Left ventricle myocardium inferior (tissue), 1 donor: ENCODE results near the gene IGSF22. TPM values are rescaled to one million over a fixed set of nuclear protein-coding genes. Genes with fewer than 3 reads are reported as not detected.

Experiments
- DNase-seq: peaks from one replicate; pipeline ENCODE4 v3.0.0-alpha.2; 2020
- H3K27ac ChIP-seq: fragments of 200-600 bp; replicated peaks from 2 replicates; pipeline ENCODE4 v1.8.0; 2021
- H3K27me3 ChIP-seq: fragments of 200-600 bp; 2 replicates; pipeline ENCODE4 v1.8.0; 2021; ENCODE audit warnings: low read depth
- H3K36me3 ChIP-seq: fragments of 200-600 bp; 2 replicates; pipeline ENCODE4 v1.8.0; 2021
- H3K4me1 ChIP-seq: fragments of 200-600 bp; 2 replicates; pipeline ENCODE4 v1.8.0; 2021
- H3K4me3 ChIP-seq: fragments of 200-600 bp; 2 replicates; pipeline ENCODE4 v1.8.0; 2021; ENCODE audit warnings: mild to moderate bottlenecking, moderate library complexity
- H3K9me3 ChIP-seq: fragments of 200-600 bp; replicated peaks from 2 replicates; pipeline ENCODE4 v1.8.0; 2021
- CTCF ChIP-seq: fragments of 200-600 bp; IDR thresholded peaks from 2 replicates; pipeline ENCODE4 v1.8.0; 2021; ENCODE audit warnings: antibody characterized with exemption, mild to moderate bottlenecking, borderline replicate concordance
- intact Hi-C: fragments of 100-400 bp; cut with micrococcal nuclease; formaldehyde crosslinking; loops from one replicate; pipeline ENCODE4 v1.11.0; 2022
- total RNA-seq: library from RNA; stranded (reverse); fragmentation: NEBNext Ultra II Directional; extraction: Animal tissue kit (Norgen Biotek cat#: 25700); gene quantifications from one replicate; pipeline ENCODE4 v1.2.1, GENCODE V29; 2021
- donor health status: DM: no; HTN: yes; CAD: no; lungs with severe emphysema.

IGSF22 gene
- total RNA-seq, 1 donor from 2014 or later, result 0.49 TPM

GRCh38 chr11:18754308-18754707 is 28.3 kb upstream of the IGSF22 start:
- H3K36me3 ChIP-seq, result no peaks in the 10 kb centered on the region
- no peak overlapping the region for H3K4me3 ChIP-seq
- intact Hi-C loops, result no loop called here
- no peaks in the 10 kb centered on the region for H3K4me1 ChIP-seq
- no peak overlapping the region for H3K27ac ChIP-seq
- no peaks in the 10 kb centered on the region for H3K9me3 ChIP-seq
- no peak for TF ChIP-seq CTCF
- H3K27me3 ChIP-seq, result peaks cover 24% of the 10 kb centered on the region
- no peak for DNase-seq

GRCh38 chr11:18752502-18752901 is 26.5 kb upstream of the IGSF22 start:
- no peak for TF ChIP-seq CTCF
- intact Hi-C loops, result no loop called here

GRCh38 chr11:18750944-18751343 is 25.0 kb upstream of the IGSF22 start:
- Histone ChIP-seq H3K27ac (no peak overlapping the region), H3K27me3 (peaks cover 24% of the 10 kb centered on the region), H3K4me3 (no peak overlapping the region), H3K4me1 (no peaks in the 10 kb centered on the region), H3K9me3 (no peaks in the 10 kb centered on the region), H3K36me3 (no peaks in the 10 kb centered on the region)
- DNase-seq, result no peak
- intact Hi-C loops, result no loop called here
- TF ChIP-seq CTCF, result no peak

More at GRCh38 chr11:18752502-18752901, 26.5 kb upstream of the IGSF22 start:
- no peak for DNase-seq
- no peak overlapping the region for H3K4me3 ChIP-seq
- H3K4me1 ChIP-seq, result no peaks in the 10 kb centered on the region
- H3K9me3 ChIP-seq, result no peaks in the 10 kb centered on the region
- H3K27ac ChIP-seq, result no peak overlapping the region
- no peaks in the 10 kb centered on the region for H3K36me3 ChIP-seq
- H3K27me3 ChIP-seq, result peaks cover 24% of the 10 kb centered on the region

- H3K27ac ChIP-seq, result no peak overlapping the region
- intact Hi-C loops, result no loop called here
- no peak overlapping the region for H3K4me3 ChIP-seq
- no peaks in the 10 kb centered on the region for H3K4me1 ChIP-seq
- no peaks in the 10 kb centered on the region for H3K9me3 ChIP-seq
- no peak for TF ChIP-seq CTCF
- no peak for DNase-seq
- peaks cover 22% of the 10 kb centered on the region for H3K27me3 ChIP-seq
- H3K36me3 ChIP-seq, result no peaks in the 10 kb centered on the region
Measured at GRCh38 chr11:18749681-18750319, 23.8 kb upstream of the IGSF22 start.

- no peak for DNase-seq
- intact Hi-C loops, result no loop called here
- Histone ChIP-seq H3K9me3 (no peaks in the 10 kb centered on the region), H3K4me3 (no peak overlapping the region), H3K27me3 (peaks cover 13% of the 10 kb centered on the region), H3K36me3 (no peaks in the 10 kb centered on the region), H3K4me1 (no peaks in the 10 kb centered on the region), H3K27ac (no peak overlapping the region)
- TF ChIP-seq CTCF, result no peak
Measured at GRCh38 chr11:18748766-18749365, 22.9 kb upstream of the IGSF22 start.
